Osteoblast (primary cell): ENCODE results near the gene PTGS2. TPM values are rescaled to one million over a fixed set of nuclear protein-coding genes. Genes with fewer than 3 reads are reported as not detected.

Experiments used
- DNase-seq: peaks from one replicate; pipeline ENCODE4 v3.0.0; 2011; ENCODE audit warnings: low spot score, mixed read lengths; ENCODE audit not compliant: insufficient read length; ENCODE audit errors: missing footprints
- H2AFZ ChIP-seq: 2 replicates; pipeline ENCODE4 v1.6.0; 2011; ENCODE audit warnings: mild to moderate bottlenecking, low read length
- H3K27ac ChIP-seq: 2 replicates; pipeline ENCODE4 v1.5.1; 2011; ENCODE audit warnings: mild to moderate bottlenecking, low read depth, low read length, moderate library complexity
- H3K27me3 ChIP-seq: 2 replicates; pipeline ENCODE4 v1.6.0; 2012; ENCODE audit warnings: mild to moderate bottlenecking, control low read depth, inconsistent platforms, low read length, moderate library complexity; ENCODE audit not compliant: insufficient read depth
- H3K36me3 ChIP-seq: 2 replicates; pipeline ENCODE4 v1.5.1; 2011; ENCODE audit warnings: mild to moderate bottlenecking, low read length, control low read depth, moderate library complexity; ENCODE audit not compliant: insufficient read depth
- H3K4me1 ChIP-seq: 2 replicates; pipeline ENCODE4 v1.5.1; 2011; ENCODE audit warnings: mild to moderate bottlenecking, low read length, control low read depth, moderate library complexity; ENCODE audit not compliant: insufficient read depth
- H3K4me2 ChIP-seq: 2 replicates; pipeline ENCODE4 v1.6.0; 2011; ENCODE audit warnings: mild to moderate bottlenecking, low read length; ENCODE audit not compliant: insufficient read depth
- H3K4me3 ChIP-seq: fragments of 200-600 bp; sonication (generic); 3 replicates; pipeline ENCODE4 v1.5.1; 2012; ENCODE audit warnings: mild to moderate bottlenecking, low read length, inconsistent platforms; ENCODE audit not compliant: insufficient read depth
- H3K79me2 ChIP-seq: 2 replicates; pipeline ENCODE4 v1.6.0; 2012; ENCODE audit warnings: mild to moderate bottlenecking, low read length, control low read depth, inconsistent platforms; ENCODE audit not compliant: insufficient read depth
- H3K9me3 ChIP-seq: 2 replicates; pipeline ENCODE4 v1.5.1; 2011; ENCODE audit warnings: low read depth, low read length, control low read depth
- H4K20me1 ChIP-seq: 2 replicates; pipeline ENCODE4 v1.6.0; 2012; ENCODE audit warnings: mild to moderate bottlenecking, low read length, control low read depth; ENCODE audit not compliant: insufficient read depth
- CTCF ChIP-seq: IDR thresholded peaks from 2 replicates; pipeline ENCODE4 v1.5.1; 2011; ENCODE audit warnings: mild to moderate bottlenecking, low read depth, low read length, moderate library complexity; ENCODE audit errors: extremely low read depth
- total RNA-seq: library from RNA; depleted of rRNA; stranded (reverse); fragments of >200 nt; gene quantifications from 2 replicates; pipeline ENCODE4 v1.2.3, GENCODE V29; 2012

The PTGS2 gene
- total RNA-seq, 1 donor, result 3.3 TPM

GRCh38 chr1:186659890-186660341 lies 20.3 kb downstream of the PTGS2 start:
- Histone ChIP-seq H2AFZ (no peak overlapping the region), H3K4me3 (no peak overlapping the region), H3K27me3 (no peaks in the 10 kb centered on the region), H3K4me1 (no peaks in the 10 kb centered on the region), H3K9me3 (no peaks in the 10 kb centered on the region), H3K79me2 (no peaks in the 10 kb centered on the region), H4K20me1 (no peaks in the 10 kb centered on the region), H3K27ac (no peak overlapping the region), H3K36me3 (no peaks in the 10 kb centered on the region), H3K4me2 (no peak overlapping the region)
- no peak for DNase-seq
- TF ChIP-seq CTCF, result no peak

GRCh38 chr1:186658999-186659398 lies 21.2 kb downstream of the PTGS2 start:
- no peak for TF ChIP-seq CTCF
- Histone ChIP-seq H3K4me2 (no peak overlapping the region), H3K4me3 (no peak overlapping the region)

GRCh38 chr1:186657481-186657880 lies 22.7 kb downstream of the PTGS2 start:
- Histone ChIP-seq H3K4me3 (no peak overlapping the region), H3K36me3 (no peaks in the 10 kb centered on the region), H3K4me2 (no peak overlapping the region), H3K4me1 (no peaks in the 10 kb centered on the region), H4K20me1 (no peaks in the 10 kb centered on the region), H3K27me3 (no peaks in the 10 kb centered on the region), H2AFZ (no peak overlapping the region), H3K79me2 (no peaks in the 10 kb centered on the region), H3K27ac (no peak overlapping the region), H3K9me3 (no peaks in the 10 kb centered on the region)
- no peak for DNase-seq
- no peak for TF ChIP-seq CTCF

More at GRCh38 chr1:186658999-186659398, 21.2 kb downstream of the PTGS2 start:
- no peaks in the 10 kb centered on the region for H3K9me3 ChIP-seq
- DNase-seq, result no peak
- H3K27me3 ChIP-seq, result no peaks in the 10 kb centered on the region
- no peak overlapping the region for H2AFZ ChIP-seq
- no peaks in the 10 kb centered on the region for H3K79me2 ChIP-seq
- H4K20me1 ChIP-seq, result no peaks in the 10 kb centered on the region
- H3K36me3 ChIP-seq, result no peaks in the 10 kb centered on the region
- H3K27ac ChIP-seq, result no peak overlapping the region
- H3K4me1 ChIP-seq, result no peaks in the 10 kb centered on the region

GRCh38 chr1:186655876-186656275 lies 24.3 kb downstream of the PTGS2 start:
- no peak for TF ChIP-seq CTCF

More at GRCh38 chr1:186655876-186656275, 24.3 kb downstream of the PTGS2 start:
- H4K20me1 ChIP-seq, result no peaks in the 10 kb centered on the region
- H3K4me2 ChIP-seq, result no peak overlapping the region
- no peak overlapping the region for H3K27ac ChIP-seq
- H3K27me3 ChIP-seq, result no peaks in the 10 kb centered on the region
- DNase-seq, result no peak
- no peaks in the 10 kb centered on the region for H3K36me3 ChIP-seq
- H2AFZ ChIP-seq, result no peak overlapping the region
- H3K4me3 ChIP-seq, result no peak overlapping the region
- H3K9me3 ChIP-seq, result no peaks in the 10 kb centered on the region
- H3K4me1 ChIP-seq, result no peaks in the 10 kb centered on the region
- H3K79me2 ChIP-seq, result no peaks in the 10 kb centered on the region
